GM18519 (cell line): ENCODE data around the gene CDK16.

Source experiments
- ATAC-seq: cut with Tn5 transposase; IDR thresholded peaks from one replicate; pipeline ENCODE4 v1.9.1; 2021; ENCODE audit warnings: mild to moderate bottlenecking, moderate library complexity; ENCODE audit not compliant: unreplicated experiment, low FRiP score

The CDK16 gene

GRCh38 chrX:47218280-47218919, at the start of gene CDK16:
TSS of gene CDK16 (plus strand) at chrX:47218681. CDS start at chrX:47223558, 4,877 bp downstream.
- peak; percentile 16 for ATAC-seq

- ATAC-seq, result no peak
Observed at GRCh38 chrX:47169273-47169672, 49.2 kb upstream of the CDK16 start.

- no peak for ATAC-seq
Observed at GRCh38 chrX:47169726-47170515, 48.6 kb upstream of the CDK16 start.

GRCh38 chrX:47170861-47171692, 47.4 kb upstream of the CDK16 start:
- no peak for ATAC-seq

- no peak for ATAC-seq
Observed at GRCh38 chrX:47171996-47172395, 46.5 kb upstream of the CDK16 start.

- ATAC-seq, result no peak
Observed at GRCh38 chrX:47172549-47172948, 45.9 kb upstream of the CDK16 start.

- no peak for ATAC-seq
Observed at GRCh38 chrX:47172971-47173792, 45.3 kb upstream of the CDK16 start.

GRCh38 chrX:47174376-47174775, 44.1 kb upstream of the CDK16 start:
- no peak for ATAC-seq

GRCh38 chrX:47174846-47175587, 43.5 kb upstream of the CDK16 start:
- no peak for ATAC-seq

GRCh38 chrX:47175588-47175980, 42.9 kb upstream of the CDK16 start:
- no peak for ATAC-seq

GRCh38 chrX:47176101-47176740, 42.3 kb upstream of the CDK16 start:
- ATAC-seq, result no peak

- ATAC-seq, result no peak
Observed at GRCh38 chrX:47177079-47177478, 41.4 kb upstream of the CDK16 start.

- ATAC-seq, result no peak
Observed at GRCh38 chrX:47178337-47178736, 40.1 kb upstream of the CDK16 start.

- no peak for ATAC-seq
Observed at GRCh38 chrX:47179221-47179927, 39.1 kb upstream of the CDK16 start.

- no peak for ATAC-seq
Observed at GRCh38 chrX:47179928-47180255, 38.6 kb upstream of the CDK16 start.

- ATAC-seq, result no peak
Observed at GRCh38 chrX:47180346-47180745, 38.1 kb upstream of the CDK16 start.

GRCh38 chrX:47181301-47181700, 37.2 kb upstream of the CDK16 start:
- ATAC-seq, result no peak

- ATAC-seq, result no peak
Observed at GRCh38 chrX:47182106-47182700, 36.3 kb upstream of the CDK16 start.
